DMS53 treated with DMSO at 0.1 percent for 48 hours (cell line): ENCODE results near the gene DYNLT4.
"Not testable (repeated sequence)": the region's sequence is repeated elsewhere in the genome, so short reads cannot be mapped to it uniquely, and the experiment has no call there.

Source experiments
- DNase-seq: peaks from one replicate; lab custom pipeline; 2025; ENCODE audit not compliant: unreplicated experiment; lab: John Stamatoyannopoulos, UW

Gene DYNLT4

GRCh38 chr1:44810762-44811105 is 3.6 kb upstream of the DYNLT4 start:
- not testable (repeated sequence) for DNase-seq

DNA sequence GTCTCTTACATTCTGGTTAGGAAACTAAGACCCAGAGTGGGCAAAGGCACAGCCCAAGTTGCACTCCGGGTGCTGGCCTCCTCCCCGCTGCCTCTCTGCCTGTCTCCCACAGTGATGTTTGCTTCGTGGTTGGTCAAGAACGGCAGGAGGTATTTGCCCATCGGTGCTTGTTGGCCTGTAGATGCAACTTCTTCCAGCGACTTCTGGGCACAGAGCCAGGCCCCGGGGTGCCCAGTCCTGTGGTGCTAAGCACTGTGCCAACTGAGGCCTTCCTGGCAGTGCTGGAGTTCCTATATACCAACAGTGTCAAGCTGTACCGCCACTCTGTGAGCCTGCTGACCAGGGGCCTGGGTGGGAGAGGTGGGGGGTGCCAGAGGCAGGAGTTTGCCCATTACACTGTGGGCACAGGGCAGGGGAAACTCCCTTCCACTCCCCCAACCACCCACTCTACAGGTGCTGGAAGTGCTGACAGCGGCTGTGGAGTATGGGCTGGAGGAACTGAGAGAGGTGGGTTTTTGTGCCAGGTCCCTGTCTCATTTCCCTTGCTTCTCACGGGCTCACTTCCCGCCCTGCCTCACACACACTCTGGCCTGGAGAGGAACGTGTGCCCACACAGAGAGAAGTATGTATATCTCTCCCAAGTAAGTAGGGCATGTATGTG is 3.1 kb upstream of the DYNLT4 start:
- no peak for DNase-seq

DNA sequence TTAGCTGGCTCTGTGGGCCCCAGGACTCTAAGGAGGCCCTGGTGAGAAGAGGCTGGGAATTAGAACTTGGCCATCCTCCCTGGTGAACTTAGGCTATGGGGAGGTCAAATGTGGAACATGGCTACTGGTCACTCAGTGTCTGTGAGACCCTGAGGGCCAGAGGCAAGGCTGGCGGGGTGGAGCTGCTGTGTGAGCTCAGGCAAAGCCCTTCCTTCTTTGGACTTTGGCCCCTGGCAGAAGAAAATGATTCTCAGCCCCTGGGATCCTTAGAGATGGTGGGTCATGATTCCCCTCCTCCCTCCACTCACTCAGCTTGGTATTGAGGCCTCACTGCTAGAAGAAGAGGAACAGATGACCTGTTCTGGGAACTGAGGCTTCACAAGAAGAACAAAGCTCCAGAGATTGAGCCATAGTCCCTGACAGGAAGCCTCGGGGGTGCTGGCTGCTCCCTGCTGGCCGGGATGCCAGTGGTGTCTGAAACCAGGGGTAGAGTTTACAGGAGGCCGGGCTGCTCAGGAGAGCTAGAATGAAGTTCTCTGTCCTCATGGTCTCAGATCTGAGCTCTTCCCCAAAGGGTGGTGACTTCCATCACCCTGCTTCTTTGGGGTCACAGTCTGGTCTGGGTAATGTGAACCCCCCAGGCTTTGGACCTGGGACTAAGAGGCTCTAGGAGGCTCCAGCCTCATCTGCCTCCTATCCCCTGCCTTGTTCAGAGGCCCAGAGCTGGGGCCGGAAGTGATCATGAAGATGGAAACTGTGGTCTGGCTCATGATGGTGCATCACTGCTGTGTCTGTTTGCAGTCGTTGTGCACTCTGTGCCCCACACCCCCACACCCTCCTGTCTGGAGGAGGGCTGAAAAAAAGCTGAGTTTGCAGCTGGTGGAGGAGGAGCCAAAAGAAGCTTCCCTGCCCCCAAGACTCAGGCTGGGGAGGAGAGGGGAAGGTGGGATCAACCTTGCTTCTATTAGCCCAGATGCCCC is 2.1 kb upstream of the DYNLT4 start:
- DNase-seq: no peak

- DNase-seq: no peak
These were observed 1.1 kb upstream of the DYNLT4 start, which contains the start of gene BTBD19 for GRCh38 chr1:44808063-44808937. Gene BTBD19, plus strand, starts transcription at chr1:44808523. Its CDS starts 298 bp downstream, at chr1:44808821.

DNA sequence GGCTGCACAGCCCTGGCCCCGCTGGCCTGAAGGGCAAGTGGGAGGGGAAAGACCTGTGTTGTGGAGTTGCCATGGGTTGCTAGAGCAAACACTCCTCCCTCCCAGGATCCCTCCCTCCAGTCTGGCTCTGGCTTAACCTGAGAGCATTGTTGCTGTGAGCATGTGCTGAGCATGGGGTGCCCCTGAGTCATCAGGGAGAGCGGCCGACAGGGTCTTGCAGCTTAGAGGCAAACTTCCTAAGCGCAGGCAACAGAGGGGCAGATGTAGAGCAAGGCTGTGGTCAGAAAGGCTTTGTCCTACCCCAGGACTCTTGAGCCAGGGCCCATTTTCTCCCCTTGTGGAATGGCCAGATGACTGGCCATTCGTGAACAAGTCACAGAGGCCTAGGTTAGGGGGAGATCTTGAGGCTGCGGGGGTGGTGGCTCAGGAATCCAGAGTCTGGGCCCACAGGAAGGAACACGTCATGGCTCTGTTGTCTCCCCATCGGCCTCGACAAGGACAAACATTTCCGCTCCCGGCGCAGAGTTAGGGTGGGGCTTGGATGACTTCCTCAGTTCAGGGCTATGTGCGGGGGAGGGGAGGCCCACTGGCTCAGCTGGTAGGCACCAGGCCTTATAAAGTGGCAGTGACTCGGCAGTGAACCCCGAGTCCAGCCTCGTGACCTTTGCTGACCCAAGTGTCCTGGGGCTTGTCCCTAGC is 362 bp upstream of the DYNLT4 start:
- peak; percentile 91 for DNase-seq

DNA sequence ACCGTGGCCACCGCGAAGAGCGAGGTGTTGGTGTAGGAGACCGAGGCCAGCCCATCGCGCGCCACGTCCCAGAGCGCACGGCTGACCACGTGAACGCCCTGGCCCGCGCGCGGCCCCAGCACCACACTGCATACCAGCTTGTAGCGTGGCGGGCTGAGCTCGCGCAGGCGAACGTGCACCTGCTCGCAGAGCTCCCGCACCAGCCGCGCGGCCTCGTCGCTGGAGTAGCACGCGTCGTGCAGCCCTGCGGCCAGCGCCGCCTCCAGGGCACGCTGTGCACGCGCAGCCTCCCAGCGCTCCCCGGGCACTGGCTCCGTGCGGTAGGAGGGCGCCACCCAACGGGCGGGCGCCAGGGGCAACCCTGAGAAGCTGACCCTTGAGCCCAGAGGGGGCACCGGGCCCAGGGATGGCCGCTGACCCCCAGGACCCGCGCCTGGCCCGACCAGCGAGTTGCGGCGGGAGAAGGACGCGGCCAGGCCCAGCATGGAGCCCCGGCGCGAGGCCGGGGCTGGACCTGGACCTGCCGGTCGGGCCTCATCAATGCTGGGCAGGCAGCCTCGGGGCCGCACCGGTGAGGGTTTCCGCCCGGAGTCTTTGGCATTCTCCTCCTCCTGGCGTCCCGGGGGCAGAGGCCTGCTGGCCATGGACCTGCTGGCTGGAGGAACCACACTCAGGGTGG is 987 bp downstream of the DYNLT4 start:
- DNase-seq: no peak

GRCh38 chr1:44805311-44806024 is 1.7 kb downstream of the DYNLT4 start:
- DNase-seq: no peak

DNA sequence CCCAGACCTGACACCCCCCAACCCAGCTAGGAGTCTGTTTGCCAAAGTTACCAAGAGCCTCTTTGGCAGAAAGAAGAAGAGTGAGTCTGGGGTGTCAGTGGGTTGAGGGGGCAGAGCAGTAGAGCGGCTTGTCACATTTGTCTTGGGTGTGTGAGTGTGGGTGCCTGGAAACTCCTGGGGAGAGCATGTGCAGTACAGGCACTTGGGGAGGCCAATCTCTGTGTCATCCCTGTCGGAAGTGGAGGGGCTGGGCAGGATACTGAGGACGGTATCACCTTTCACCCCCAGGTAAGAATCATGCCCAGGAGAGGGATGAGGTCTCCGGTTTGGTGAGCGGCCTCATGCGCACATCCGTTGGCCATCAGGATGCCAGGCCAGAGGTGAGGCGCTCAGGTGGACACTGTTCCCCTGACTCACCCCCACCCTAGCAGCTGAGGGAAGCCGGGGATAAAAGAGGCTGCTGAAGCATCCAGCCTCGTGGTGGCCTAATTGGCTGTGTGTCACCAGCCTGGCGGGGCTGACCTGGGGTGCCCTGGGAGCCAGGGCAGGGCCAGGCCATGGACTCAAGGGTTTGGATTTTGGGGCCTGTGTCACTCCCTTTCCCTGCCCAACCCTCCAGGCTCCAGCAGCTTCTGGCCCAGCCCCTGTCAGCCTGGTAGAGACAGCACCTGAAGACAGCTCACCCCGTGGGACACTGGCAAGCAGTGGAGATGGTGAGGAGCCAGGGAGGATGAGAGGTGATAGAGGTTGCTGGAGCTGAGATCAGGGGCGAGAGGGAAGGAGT is 3.6 kb downstream of the DYNLT4 start:
- DNase-seq: no peak

GRCh38 chr1:44803062-44803311 is 4.2 kb downstream of the DYNLT4 start:
- no peak for DNase-seq

- DNase-seq: no peak
These were observed 4.7 kb downstream of the DYNLT4 start for GRCh38 chr1:44802306-44803061.

DNA sequence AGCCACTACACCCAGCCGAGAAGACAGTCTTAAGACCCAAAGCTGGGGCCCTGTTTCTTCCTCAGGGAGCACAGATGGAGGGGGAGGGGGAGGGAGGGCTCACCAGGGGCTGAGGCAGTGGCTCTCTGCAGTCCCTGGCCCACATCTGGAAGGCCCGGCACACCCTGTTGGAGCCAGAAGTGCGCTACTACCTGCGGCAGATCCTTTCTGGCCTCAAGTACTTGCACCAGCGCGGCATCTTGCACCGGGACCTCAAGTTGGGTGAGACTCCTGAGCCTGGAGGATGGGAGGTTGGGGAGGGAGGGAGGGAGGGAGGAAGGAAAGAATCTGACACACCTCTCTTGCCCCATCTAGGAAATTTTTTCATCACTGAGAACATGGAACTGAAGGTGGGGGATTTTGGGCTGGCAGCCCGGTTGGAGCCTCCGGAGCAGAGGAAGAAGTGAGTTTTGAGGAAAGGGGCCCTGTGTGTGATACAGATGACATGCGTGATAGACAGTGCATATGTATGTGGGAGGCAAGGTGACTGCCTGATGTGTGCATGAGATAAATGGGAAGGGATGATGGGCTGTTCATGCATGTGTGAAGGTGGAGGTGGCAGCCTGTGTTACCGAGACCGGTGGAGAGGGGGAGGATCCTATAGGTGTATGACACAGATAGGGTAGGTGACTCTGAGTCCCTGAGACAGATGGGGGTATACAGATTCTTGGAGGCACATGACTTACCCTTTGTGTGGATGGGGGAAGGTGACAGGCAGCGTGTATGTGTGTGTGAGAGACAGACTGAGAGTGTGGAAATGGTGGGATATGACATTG is 5.5 kb downstream of the DYNLT4 start:
- no peak for DNase-seq

DNA sequence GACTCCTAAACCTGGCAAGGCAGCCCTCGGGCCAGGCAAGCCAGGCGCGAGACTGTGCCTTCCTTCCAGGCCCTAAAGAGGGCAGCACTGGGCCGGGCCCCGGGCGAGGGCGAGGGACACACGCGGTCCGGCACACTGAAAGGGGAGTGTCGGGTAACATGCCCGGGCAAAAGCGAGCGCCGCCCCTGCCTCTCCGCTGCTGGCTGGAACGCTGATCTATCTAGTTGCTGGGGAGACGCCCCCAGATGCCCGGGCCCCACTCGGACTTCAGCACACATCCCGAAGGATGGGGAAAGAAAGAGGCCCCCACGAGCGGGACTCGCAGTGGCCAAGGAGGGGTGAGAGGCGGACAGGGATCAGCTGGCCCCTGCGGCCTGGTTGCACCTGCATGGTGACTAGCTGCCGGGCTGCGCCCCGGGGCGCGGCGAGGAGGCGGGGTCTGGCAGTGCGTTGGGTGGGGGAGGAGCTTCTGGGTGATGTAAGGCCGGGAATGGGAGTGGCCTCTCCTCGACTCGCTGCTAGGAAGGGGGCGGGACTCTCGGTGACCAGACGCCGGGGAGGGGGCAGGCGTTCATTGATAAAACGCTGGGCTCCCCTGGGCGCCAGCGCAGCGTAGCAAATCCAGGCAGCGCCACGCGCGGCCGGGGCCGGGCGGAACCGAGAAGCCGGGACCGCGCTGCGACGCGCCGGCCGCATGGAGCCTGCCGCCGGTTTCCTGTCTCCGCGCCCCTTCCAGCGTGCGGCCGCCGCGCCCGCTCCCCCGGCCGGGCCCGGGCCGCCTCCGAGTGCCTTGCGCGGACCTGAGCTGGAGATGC is 7.2 kb downstream of the DYNLT4 start, which contains the start of gene PLK3:
PLK3 (plus strand) TSS at position 608 of the 815 bp plus-strand sequence; CDS start at position 695, 87 bp downstream.
- peak; percentile 97 for DNase-seq

DNA sequence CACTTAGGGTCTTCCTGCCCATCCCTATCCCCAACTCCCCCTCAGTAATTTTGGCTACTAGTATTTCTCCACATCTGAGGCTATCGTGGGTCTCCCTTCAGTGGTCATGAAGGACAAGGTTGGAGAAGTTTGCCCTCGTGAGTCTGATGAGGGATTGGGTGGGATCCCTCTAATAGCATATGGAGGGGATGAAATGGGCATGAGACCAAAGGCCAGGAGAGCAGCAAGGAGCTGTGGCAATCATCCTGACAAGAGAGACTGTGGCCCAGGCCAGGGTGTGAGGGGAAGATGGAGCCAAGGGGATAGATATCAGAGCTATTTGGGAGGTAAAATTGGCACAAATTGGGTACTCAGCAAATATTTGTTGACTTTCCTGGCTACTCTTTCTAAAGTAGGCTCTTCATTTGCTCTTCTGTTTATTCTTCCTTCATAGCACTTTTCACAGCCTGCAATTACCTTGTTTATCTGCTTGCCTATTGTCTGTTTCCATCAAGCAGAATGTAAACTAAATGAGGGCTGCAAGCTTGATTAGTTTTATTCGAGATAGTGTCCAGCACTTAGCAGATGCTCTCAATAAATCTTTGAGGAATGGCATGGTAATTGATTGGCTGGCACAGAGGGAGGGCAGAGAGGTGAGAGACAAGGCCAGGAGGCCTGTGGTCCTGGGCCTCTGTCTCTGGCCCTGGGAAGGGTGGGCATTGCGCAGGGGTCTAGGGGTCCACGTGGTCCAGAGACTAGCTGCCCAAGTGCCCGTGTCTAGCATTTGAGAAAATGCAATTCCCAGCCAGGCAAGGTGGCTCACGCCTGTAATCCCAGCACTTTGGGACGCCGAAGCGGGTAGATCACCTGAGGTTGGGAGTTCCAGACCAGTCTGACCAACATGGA is 8.4 kb downstream of the DYNLT4 start:
- no peak for DNase-seq

DNA sequence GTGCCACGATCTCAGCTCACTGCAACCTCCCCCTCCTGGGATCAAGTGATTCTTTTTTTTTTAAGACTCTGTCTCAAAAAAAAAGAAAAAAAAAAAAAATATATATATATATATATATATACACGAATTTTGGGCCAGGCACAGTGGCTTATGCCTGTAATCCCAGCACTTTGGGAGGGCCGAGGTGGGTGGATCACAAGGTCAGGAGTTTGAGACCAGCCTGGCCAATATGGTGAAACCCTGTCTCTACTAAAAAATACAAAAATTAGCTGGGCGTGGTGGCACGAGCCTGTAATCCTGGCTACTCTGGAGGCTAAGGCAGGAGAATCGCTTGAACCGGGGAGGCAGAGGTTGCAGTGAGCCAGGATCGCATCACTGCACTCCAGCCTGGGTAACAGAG is 9.3 kb downstream of the DYNLT4 start:
- DNase-seq: not testable (repeated sequence)

GRCh38 chr1:44792736-44793502 is 14.2 kb downstream of the DYNLT4 start:
- no peak for DNase-seq
